ENCODE data around the gene CDK18.

CDK18 gene

GRCh38 chr1:205528446-205528886, 24.0 kb downstream of the CDK18 start:
- H3K4me2 ChIP-seq, result peak overlapping the region in 10 of 11 experiments; percentile 45 to 73 (median 64); a peak in 14 of 22 replicates
- peaks cover 0 to 24% (median 7%) of the 10 kb centered on the region in 10 experiments; a peak in 9 of 20 replicates for H3K4me1 ChIP-seq
- peaks cover 0 to 4% (median 0%) of the 10 kb centered on the region in 11 experiments; a peak in 1 of 22 replicates for H3K27me3 ChIP-seq
- H3K27ac ChIP-seq, result no peak overlapping the region
- H3K4me3 ChIP-seq, result no peak overlapping the region
- H3K9me3 ChIP-seq (replicated peaks in 1 of 11), result no peaks in the 10 kb centered on the region
- TF ChIP-seq Cebpa-rat (IDR thresholded peaks at IDR 0.05), result no peak
- H3K9ac ChIP-seq, result 0 out of 22 replicates have a peak overlapping the region, but pooled peaks of 2 of the 11 experiments have one; percentile 8 to 33
- peaks cover 0 to 34% (median 8%) of the 10 kb centered on the region in 11 experiments; a peak in 7 of 22 replicates for H3K36me3 ChIP-seq
- peaks cover 0 to 23% (median 0%) of the 10 kb centered on the region in 11 experiments; a peak in 9 of 22 replicates for H4K20me1 ChIP-seq

GRCh38 chr1:205528887-205529825, 24.7 kb downstream of the CDK18 start:
- H3K4me1 ChIP-seq, result peaks cover 0 to 18% (median 5%) of the 10 kb centered on the region in 10 experiments; a peak in 9 of 20 replicates
- H3K36me3 ChIP-seq, result peaks cover 0 to 34% (median 8%) of the 10 kb centered on the region in 11 experiments; a peak in 7 of 22 replicates
- peaks cover 0 to 4% (median 0%) of the 10 kb centered on the region in 11 experiments; a peak in 1 of 22 replicates for H3K27me3 ChIP-seq
- no peak for TF ChIP-seq Cebpa-rat (IDR thresholded peaks at IDR 0.05)
- no peak overlapping the region for H3K27ac ChIP-seq
- peak overlapping the region in 7 of 11 experiments; percentile 8 to 44 (median 33); a peak in 6 of 22 replicates for H3K9ac ChIP-seq
- H3K4me2 ChIP-seq, result peak overlapping the region; percentile 45 to 73 (median 63); a peak in 21 of 22 replicates
- peaks cover 0 to 16% (median 0%) of the 10 kb centered on the region in 11 experiments; a peak in 4 of 22 replicates for H4K20me1 ChIP-seq
- peak overlapping the region in 6 of 10 experiments; percentile 6 to 51 (median 37); a peak in 11 of 20 replicates for H3K4me3 ChIP-seq
- H3K9me3 ChIP-seq (replicated peaks in 1 of 11), result no peaks in the 10 kb centered on the region

GRCh38 chr1:205530116-205530515, 25.6 kb downstream of the CDK18 start:
- no peak overlapping the region for H3K4me3 ChIP-seq
- H3K27me3 ChIP-seq, result peaks cover 0 to 4% (median 0%) of the 10 kb centered on the region in 11 experiments; a peak in 1 of 22 replicates
- H4K20me1 ChIP-seq, result peaks cover 0 to 13% (median 0%) of the 10 kb centered on the region in 11 experiments; a peak in 3 of 22 replicates
- peaks cover 0 to 17% (median 5%) of the 10 kb centered on the region in 10 experiments; a peak in 7 of 20 replicates for H3K4me1 ChIP-seq
- no peak overlapping the region for H3K4me2 ChIP-seq
- no peak for TF ChIP-seq Cebpa-rat (IDR thresholded peaks at IDR 0.05)
- H3K9me3 ChIP-seq (replicated peaks in 1 of 11), result no peaks in the 10 kb centered on the region
- no peak overlapping the region for H3K27ac ChIP-seq
- peaks cover 0 to 27% (median 5%) of the 10 kb centered on the region in 11 experiments; a peak in 6 of 22 replicates for H3K36me3 ChIP-seq
- H3K9ac ChIP-seq, result no peak overlapping the region

GRCh38 chr1:205531191-205532025, 26.9 kb downstream of the CDK18 start:
- TF ChIP-seq Cebpa-rat (IDR thresholded peaks at IDR 0.05), result no peak

DNA sequence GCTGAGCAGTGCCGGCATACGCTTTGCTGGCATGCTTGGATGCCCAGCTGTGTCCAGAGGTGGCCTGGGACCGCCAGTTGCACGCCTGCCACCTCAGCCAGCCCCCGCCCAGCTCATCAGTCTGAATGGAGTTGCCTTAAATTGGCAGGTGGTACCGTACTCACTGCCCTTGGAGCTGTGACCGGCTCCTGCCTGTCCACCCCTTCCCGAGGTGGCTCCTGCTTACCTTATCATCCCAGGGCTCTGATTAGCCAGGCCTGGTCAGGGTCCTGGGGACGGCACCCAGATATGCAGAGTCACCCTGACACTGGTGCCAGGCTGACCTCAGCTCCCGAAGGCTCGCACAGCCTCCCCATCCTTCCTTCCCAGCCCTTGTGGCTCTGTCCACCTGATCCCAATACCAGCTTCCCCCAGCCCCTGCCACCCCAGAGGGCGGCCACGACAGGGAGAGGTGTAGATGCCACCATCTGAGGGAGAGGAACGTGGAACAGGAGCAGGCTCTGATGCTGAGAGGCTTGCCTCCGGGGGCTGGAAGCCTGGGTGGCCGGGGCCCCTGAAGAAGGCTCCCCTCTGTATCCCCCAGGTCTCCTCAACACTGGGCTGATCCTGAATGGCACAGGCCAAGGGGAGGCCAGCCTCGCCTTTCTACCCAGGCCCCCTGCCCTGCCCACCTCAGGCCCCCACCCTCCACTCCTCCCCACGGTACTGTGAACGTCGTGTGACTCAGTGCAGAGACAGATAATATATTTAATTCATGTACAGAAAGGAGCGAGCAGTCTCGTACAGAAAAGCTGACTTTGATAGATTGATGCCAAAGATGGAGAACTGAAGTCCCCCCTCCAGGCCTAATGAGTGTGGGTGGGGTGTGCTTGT, 27.8 kb downstream of the CDK18 start:
- Histone ChIP-seq H3K9me3 (replicated peaks in 1 of 11) (no peaks in the 10 kb centered on the region), H3K27me3 (peaks cover 0 to 4% (median 0%) of the 10 kb centered on the region in 11 experiments; a peak in 1 of 22 replicates), H3K4me2 (no peak overlapping the region), H3K9ac (no peak overlapping the region), H4K20me1 (peaks cover 0 to 7% (median 0%) of the 10 kb centered on the region in 11 experiments; a peak in 3 of 22 replicates), H3K36me3 (peaks cover 0 to 26% (median 0%) of the 10 kb centered on the region in 11 experiments; a peak in 6 of 22 replicates), H3K4me3 (no peak overlapping the region), H3K27ac (no peak overlapping the region), H3K4me1 (peaks cover 11 to 31% (median 18%) of the 10 kb centered on the region in 10 experiments)
- TF ChIP-seq Cebpa-rat (IDR thresholded peaks at IDR 0.05), result no peak

More at GRCh38 chr1:205531191-205532025, 26.9 kb downstream of the CDK18 start:
- Histone ChIP-seq H3K27ac (no peak overlapping the region), H3K4me2 (no peak overlapping the region), H3K36me3 (peaks cover 0 to 26% (median 0%) of the 10 kb centered on the region in 11 experiments; a peak in 6 of 22 replicates), H3K27me3 (peaks cover 0 to 4% (median 0%) of the 10 kb centered on the region in 11 experiments; a peak in 1 of 22 replicates), H4K20me1 (peaks cover 0 to 7% (median 0%) of the 10 kb centered on the region in 11 experiments; a peak in 3 of 22 replicates), H3K9ac (no peak overlapping the region), H3K4me1 (peaks cover 5 to 23% (median 10%) of the 10 kb centered on the region in 10 experiments; a peak in 19 of 20 replicates), H3K9me3 (replicated peaks in 1 of 11) (no peaks in the 10 kb centered on the region), H3K4me3 (no peak overlapping the region)

DNA sequence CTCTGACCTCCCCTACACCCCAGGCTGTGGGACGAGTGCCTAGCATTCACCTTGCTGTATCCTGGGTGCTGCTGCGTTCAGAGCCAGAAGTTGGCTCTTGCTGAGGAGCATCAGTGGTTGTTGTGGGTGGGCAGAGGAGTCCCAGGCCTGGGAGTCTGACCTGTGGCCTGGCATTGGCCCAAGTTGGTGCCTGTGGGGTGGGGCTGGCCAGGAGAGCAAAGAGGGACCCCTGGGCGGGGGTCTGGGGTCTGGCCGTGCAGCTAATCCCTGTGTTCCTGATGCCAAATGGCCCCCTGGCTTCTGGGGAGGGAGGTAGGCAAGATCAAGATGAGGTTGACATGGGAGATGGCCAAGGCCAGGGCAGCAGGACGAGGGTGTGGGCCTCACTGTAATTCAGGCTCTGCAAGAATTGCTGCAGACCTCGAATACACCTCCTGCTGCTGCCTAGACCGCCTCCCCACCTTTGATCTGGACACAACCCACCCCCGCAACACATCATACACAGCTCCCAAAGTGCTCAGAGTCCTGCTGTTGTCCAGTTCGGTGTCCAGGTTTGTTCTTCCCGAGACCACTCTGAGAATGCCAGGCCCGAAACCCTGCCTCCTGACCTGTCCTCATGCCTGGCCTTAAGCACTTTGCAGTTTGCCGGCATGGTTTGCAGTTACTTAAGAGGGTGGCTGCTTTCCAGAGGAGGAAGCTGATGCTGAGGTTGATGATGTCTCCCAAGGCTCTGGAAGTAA, 28.7 kb downstream of the CDK18 start:
- peaks cover 0 to 26% (median 0%) of the 10 kb centered on the region in 11 experiments; a peak in 6 of 22 replicates for H3K36me3 ChIP-seq
- no peak overlapping the region for H3K4me3 ChIP-seq
- no peaks in the 10 kb centered on the region for H3K9me3 ChIP-seq (replicated peaks in 1 of 11)
- H3K27me3 ChIP-seq, result peaks cover 0 to 4% (median 0%) of the 10 kb centered on the region in 11 experiments; a peak in 1 of 22 replicates
- TF ChIP-seq Cebpa-rat (IDR thresholded peaks at IDR 0.05), result no peak
- H4K20me1 ChIP-seq, result peaks cover 0 to 7% (median 0%) of the 10 kb centered on the region in 11 experiments; a peak in 3 of 22 replicates
- no peak overlapping the region for H3K9ac ChIP-seq
- no peak overlapping the region for H3K27ac ChIP-seq
- peaks cover 11 to 26% (median 17%) of the 10 kb centered on the region in 10 experiments for H3K4me1 ChIP-seq
- H3K4me2 ChIP-seq, result no peak overlapping the region
